MM.1S (cell line): ENCODE results near the gene OR2B6.

Experiments
- DNase-seq: peaks from one replicate; pipeline ENCODE4 v3.0.0-alpha.2; 2015
- H2AFZ ChIP-seq: fragments of 300-600 bp; sonication (generic); 2 replicates; pipeline ENCODE4 v1.6.0; 2016; ENCODE audit warnings: antibody characterized with exemption, low read length
- H3F3A ChIP-seq: fragments of 300-600 bp; sonication (generic); 2 replicates; pipeline ENCODE4 v1.6.1; 2016; ENCODE audit warnings: mild to moderate bottlenecking, antibody characterized with exemption, low read length, moderate library complexity, mixed read lengths; ENCODE audit not compliant: insufficient read depth
- H3K27ac ChIP-seq: fragments of 300-600 bp; sonication (generic); 2 replicates; pipeline ENCODE4 v1.5.1; 2016; ENCODE audit warnings: mild to moderate bottlenecking, low read length
- H3K27me3 ChIP-seq: fragments of 300-600 bp; sonication (generic); replicated peaks from 2 replicates; pipeline ENCODE4 v1.6.0; 2016; ENCODE audit warnings: low read length; ENCODE audit not compliant: insufficient read depth
- H3K36me3 ChIP-seq: fragments of 300-600 bp; sonication (generic); replicated peaks from 2 replicates; pipeline ENCODE4 v1.6.1; 2016; ENCODE audit warnings: mild to moderate bottlenecking, low read length, mixed read lengths; ENCODE audit not compliant: insufficient read depth
- H3K4me1 ChIP-seq: fragments of 300-600 bp; sonication (generic); 2 replicates; pipeline ENCODE4 v1.6.1; 2016; ENCODE audit warnings: low read length, mixed read lengths
- H3K4me2 ChIP-seq: fragments of 300-600 bp; sonication (generic); 2 replicates; pipeline ENCODE4 v1.6.0; 2016; ENCODE audit warnings: low read depth, low read length
- H3K4me3 ChIP-seq: fragments of 300-600 bp; sonication (generic); 2 replicates; pipeline ENCODE4 v1.5.1; 2016; ENCODE audit warnings: low read length, mixed read lengths
- H3K79me2 ChIP-seq: fragments of 300-600 bp; sonication (generic); 2 replicates; pipeline ENCODE4 v1.6.1; 2016; ENCODE audit warnings: mixed run types, low read length, mixed read lengths
- H3K9ac ChIP-seq: fragments of 300-600 bp; sonication (generic); 2 replicates; pipeline ENCODE4 v1.6.1; 2016; ENCODE audit warnings: low read length, mixed read lengths
- H3K9me2 ChIP-seq: fragments of 300-600 bp; sonication (generic); replicated peaks from 2 replicates; pipeline ENCODE4 v1.6.1; 2016; ENCODE audit warnings: mild to moderate bottlenecking, low read length, mixed read lengths; ENCODE audit not compliant: insufficient read depth
- H3K9me3 ChIP-seq: fragments of 300-600 bp; sonication (generic); replicated peaks from 2 replicates; pipeline ENCODE4 v1.6.1; 2016; ENCODE audit warnings: mild to moderate bottlenecking, low read length, mixed read lengths; ENCODE audit not compliant: insufficient read depth
- H4K20me1 ChIP-seq: fragments of 300-600 bp; sonication (generic); 2 replicates; pipeline ENCODE4 v1.6.1; 2016; ENCODE audit warnings: mild to moderate bottlenecking, low read length, moderate library complexity, mixed read lengths; ENCODE audit not compliant: insufficient read depth
- EZH2 ChIP-seq: fragments of 300-600 bp; sonication (generic); optimal IDR thresholded peaks from 2 replicates; pipeline ENCODE3; 2017; ENCODE audit warnings: low read depth, mild to moderate bottlenecking, antibody characterized with exemption, low read length, mixed read lengths
- EZH2phosphoT487 ChIP-seq: fragments of 300-600 bp; sonication (generic); IDR thresholded peaks from 2 replicates; pipeline ENCODE4 v1.6.1; 2018; ENCODE audit warnings: antibody characterized with exemption, low read length
- TF ChIP-seq, protein P1 (sequence below): fragments of 300-600 bp; sonication (generic); IDR thresholded peaks from 2 replicates; pipeline ENCODE4 v1.5.1; 2016; ENCODE audit warnings: antibody characterized with exemption, low read length, mixed read lengths

The OR2B6 gene

DNA sequence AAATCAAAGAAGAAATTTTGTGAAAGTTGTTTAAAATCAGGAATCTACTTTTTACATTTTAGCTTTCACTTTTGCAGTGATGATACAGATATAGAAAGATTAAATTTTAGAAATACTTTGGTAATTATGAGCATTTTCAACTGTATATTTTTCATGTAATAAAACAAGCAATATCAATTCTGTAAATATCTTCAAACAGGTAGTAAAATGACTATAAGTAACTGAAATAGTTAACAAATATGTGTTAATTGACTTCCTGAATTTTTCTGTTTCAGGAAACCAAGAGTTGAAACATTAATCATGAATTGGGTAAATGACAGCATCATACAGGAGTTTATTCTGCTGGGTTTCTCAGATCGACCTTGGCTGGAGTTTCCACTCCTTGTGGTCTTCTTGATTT, at the start of gene OR2B6:
OR2B6 (plus strand) TSS at position 301 of the 400 bp plus-strand sequence; CDS start at position 301, 0 bp downstream.
- Histone ChIP-seq H3K9ac (no peak within 1 kb of the TSS), H3K4me3 (no peak within 1 kb of the TSS), H2AFZ (no peak within 1 kb of the TSS), H3K79me2 (no peaks in the 10 kb centered on the region), H3K4me1 (no peaks in the 10 kb centered on the region), H3K36me3 (no peaks in the 10 kb centered on the region), H3K9me2 (no peaks in the 10 kb centered on the region), H3K27me3 (no peaks in the 10 kb centered on the region), H3F3A (no peaks in the 10 kb centered on the region), H3K27ac (no peak within 1 kb of the TSS), H3K4me2 (no peak within 1 kb of the TSS), H4K20me1 (no peaks in the 10 kb centered on the region), H3K9me3 (no peaks in the 10 kb centered on the region)
- no peak for DNase-seq
- TF ChIP-seq, protein P1, sequence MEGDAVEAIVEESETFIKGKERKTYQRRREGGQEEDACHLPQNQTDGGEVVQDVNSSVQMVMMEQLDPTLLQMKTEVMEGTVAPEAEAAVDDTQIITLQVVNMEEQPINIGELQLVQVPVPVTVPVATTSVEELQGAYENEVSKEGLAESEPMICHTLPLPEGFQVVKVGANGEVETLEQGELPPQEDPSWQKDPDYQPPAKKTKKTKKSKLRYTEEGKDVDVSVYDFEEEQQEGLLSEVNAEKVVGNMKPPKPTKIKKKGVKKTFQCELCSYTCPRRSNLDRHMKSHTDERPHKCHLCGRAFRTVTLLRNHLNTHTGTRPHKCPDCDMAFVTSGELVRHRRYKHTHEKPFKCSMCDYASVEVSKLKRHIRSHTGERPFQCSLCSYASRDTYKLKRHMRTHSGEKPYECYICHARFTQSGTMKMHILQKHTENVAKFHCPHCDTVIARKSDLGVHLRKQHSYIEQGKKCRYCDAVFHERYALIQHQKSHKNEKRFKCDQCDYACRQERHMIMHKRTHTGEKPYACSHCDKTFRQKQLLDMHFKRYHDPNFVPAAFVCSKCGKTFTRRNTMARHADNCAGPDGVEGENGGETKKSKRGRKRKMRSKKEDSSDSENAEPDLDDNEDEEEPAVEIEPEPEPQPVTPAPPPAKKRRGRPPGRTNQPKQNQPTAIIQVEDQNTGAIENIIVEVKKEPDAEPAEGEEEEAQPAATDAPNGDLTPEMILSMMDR: no peak
- TF ChIP-seq EZH2: no peak
- no peak for TF ChIP-seq EZH2phosphoT487

DNA sequence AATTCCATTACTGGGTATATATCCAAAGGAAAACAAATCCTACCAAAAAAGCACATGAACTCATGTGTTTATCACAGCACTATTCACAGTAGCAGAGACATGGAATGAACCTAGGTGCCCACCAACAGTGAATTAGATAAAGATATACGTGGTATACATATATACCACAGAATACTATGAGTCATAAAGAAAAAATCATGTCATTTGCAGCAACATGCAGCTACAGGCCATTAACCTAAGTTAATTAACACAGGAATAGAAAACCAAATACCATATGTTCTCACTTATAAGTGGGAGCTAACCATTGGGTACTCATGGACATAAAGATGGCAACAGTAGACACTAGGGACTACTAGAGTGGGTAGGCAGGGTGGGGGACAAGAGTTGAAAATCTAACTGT, 49.0 kb upstream of the OR2B6 start:
- H4K20me1 ChIP-seq: no peaks in the 10 kb centered on the region
- no peak overlapping the region for H3K9ac ChIP-seq
- no peaks in the 10 kb centered on the region for H3K36me3 ChIP-seq
- H3K9me3 ChIP-seq: no peaks in the 10 kb centered on the region
- no peak overlapping the region for H3K4me3 ChIP-seq
- H3K9me2 ChIP-seq: no peaks in the 10 kb centered on the region
- no peaks in the 10 kb centered on the region for H3K79me2 ChIP-seq
- no peak for DNase-seq
- peaks cover 3% of the 10 kb centered on the region for H3F3A ChIP-seq
- no peak overlapping the region for H3K27ac ChIP-seq
- no peak overlapping the region for H3K4me2 ChIP-seq
- TF ChIP-seq, protein P1: no peak
- TF ChIP-seq EZH2: no peak
- TF ChIP-seq EZH2phosphoT487: no peak
- H3K27me3 ChIP-seq: no peaks in the 10 kb centered on the region
- H2AFZ ChIP-seq: no peak overlapping the region
- H3K4me1 ChIP-seq: no peaks in the 10 kb centered on the region

DNA sequence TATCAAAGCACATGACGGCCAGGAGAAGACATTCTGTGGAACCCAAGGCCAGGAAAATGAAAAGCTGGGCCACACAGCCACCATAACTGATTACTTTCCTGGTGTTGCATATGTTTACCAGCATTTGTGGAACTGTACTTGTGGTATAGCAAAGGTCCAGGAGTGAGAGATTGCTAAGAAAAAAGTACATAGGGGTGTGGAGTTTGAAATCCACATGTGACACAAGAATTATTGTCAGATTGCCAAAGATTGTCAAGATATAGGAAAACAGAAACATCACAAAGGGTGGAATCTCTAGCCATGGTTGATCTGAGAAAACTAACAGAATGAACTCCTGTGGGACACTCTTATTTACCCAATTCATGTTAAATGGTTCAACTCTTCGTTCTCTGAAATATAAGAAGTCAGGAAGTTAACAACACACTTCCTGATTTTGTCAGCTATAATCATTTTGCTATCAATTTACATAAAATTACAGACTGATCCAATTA, 45.0 kb upstream of the OR2B6 start, which contains the start of gene OR2B2:
OR2B2 (minus strand) TSS at position 441 of the 491 bp plus-strand sequence; CDS start at position 364, 77 bp downstream.
- no peak within 1 kb of the TSS for H3K4me3 ChIP-seq
- no peak within 1 kb of the TSS for H3K9ac ChIP-seq
- H3K27me3 ChIP-seq: no peaks in the 10 kb centered on the region
- H3K79me2 ChIP-seq: no peaks in the 10 kb centered on the region
- H3K27ac ChIP-seq: no peak within 1 kb of the TSS
- H3K36me3 ChIP-seq: no peaks in the 10 kb centered on the region
- H3K4me1 ChIP-seq: no peaks in the 10 kb centered on the region
- no peaks in the 10 kb centered on the region for H4K20me1 ChIP-seq
- no peaks in the 10 kb centered on the region for H3K9me2 ChIP-seq
- TF ChIP-seq EZH2 (no peak), EZH2phosphoT487 (no peak)
- TF ChIP-seq, protein P1: no peak
- no peak within 1 kb of the TSS for H3K4me2 ChIP-seq
- H2AFZ ChIP-seq: no peak within 1 kb of the TSS
- no peak for DNase-seq
- H3K9me3 ChIP-seq: no peaks in the 10 kb centered on the region
- no peaks in the 10 kb centered on the region for H3F3A ChIP-seq
